Breast epithelium (tissue), 4 donors: ENCODE measurements around the gene ABCC2. TPM values are rescaled to one million over a fixed set of nuclear protein-coding genes. Genes with fewer than 3 reads are reported as not detected.

Source experiments
- DNase-seq, 2 donors: peaks; one replicate each; pipeline ENCODE4 v3.0.0-alpha.2; 2019; ENCODE audit warnings: low spot score in 2 of 2
- H3K27ac ChIP-seq, 2 donors: fragments of 200-600 bp; sonication (generic) in 1 of 2; one replicate each; pipeline ENCODE4 v1.5.1; 2016 to 2019; ENCODE audit warnings: mild to moderate bottlenecking in 1 of 2
- H3K27me3 ChIP-seq, 2 donors: fragments of 200-600 bp; sonication (generic) in 1 of 2; one replicate each; pipeline versions ENCODE4 v1.5.1 to v1.6.0; 2017 to 2019; ENCODE audit warnings: control low read depth in 1 of 2, mild to moderate bottlenecking in 1 of 2
- H3K36me3 ChIP-seq: fragments of 200-600 bp; one replicate; pipeline ENCODE4 v1.5.1; 2019
- H3K4me1 ChIP-seq, 2 donors: fragments of 200-600 bp; sonication (generic); one replicate each; pipeline ENCODE4 v1.5.1; 2016 to 2019; ENCODE audit warnings: control low read depth in 1 of 2
- H3K4me3 ChIP-seq, 3 donors: fragments of 200-600 bp; sonication (generic); 1 replicate in 2 of 3; 2 replicates in 1 of 3; pipeline ENCODE4 v1.5.1; 2016 to 2019; ENCODE audit warnings: mild to moderate bottlenecking in 3 of 3, moderate library complexity in 2 of 3
- H3K9me3 ChIP-seq, 2 donors: fragments of 200-600 bp; sonication (generic) in 1 of 2; one replicate each; pipeline ENCODE4 v1.5.1; 2016 to 2019; ENCODE audit warnings: control low read depth in 1 of 2
- POLR2A ChIP-seq: fragments of 450-650 bp; IDR thresholded peaks from one replicate; pipeline ENCODE4 v1.6.1; 2016; ENCODE audit warnings: antibody characterized with exemption, mild to moderate bottlenecking, moderate library complexity
- POLR2AphosphoS5 ChIP-seq, 3 donors: sonication (generic); formaldehyde crosslinking; IDR thresholded peaks; one replicate each; pipeline ENCODE4 v1.6.1; 2017; ENCODE audit warnings: antibody characterized with exemption in 3 of 3
- intact Hi-C: fragments of 100-400 bp; cut with DNase I; formaldehyde crosslinking; loops from one replicate; pipeline ENCODE4 v1.15.1; 2023; ENCODE audit warnings: low total_unique reads
- total RNA-seq, 3 donors: library from RNA; depleted of rRNA; stranded (reverse); fragments of >200 nt; gene quantifications; one replicate each; pipeline ENCODE4 v1.1.0, GENCODE V29; 2016
- TF ChIP-seq, protein P1 (sequence below), 3 donors: fragments of 450-650 bp; IDR thresholded peaks; one replicate each; pipeline ENCODE4 v1.5.1; 2016 to 2017; ENCODE audit warnings: antibody characterized with exemption in 3 of 3, mild to moderate bottlenecking in 3 of 3, moderate library complexity in 3 of 3

ABCC2 gene
- total RNA-seq, 3 donors from 2014 or later: 2.0 to 3.1 (median 2.1) TPM

DNA sequence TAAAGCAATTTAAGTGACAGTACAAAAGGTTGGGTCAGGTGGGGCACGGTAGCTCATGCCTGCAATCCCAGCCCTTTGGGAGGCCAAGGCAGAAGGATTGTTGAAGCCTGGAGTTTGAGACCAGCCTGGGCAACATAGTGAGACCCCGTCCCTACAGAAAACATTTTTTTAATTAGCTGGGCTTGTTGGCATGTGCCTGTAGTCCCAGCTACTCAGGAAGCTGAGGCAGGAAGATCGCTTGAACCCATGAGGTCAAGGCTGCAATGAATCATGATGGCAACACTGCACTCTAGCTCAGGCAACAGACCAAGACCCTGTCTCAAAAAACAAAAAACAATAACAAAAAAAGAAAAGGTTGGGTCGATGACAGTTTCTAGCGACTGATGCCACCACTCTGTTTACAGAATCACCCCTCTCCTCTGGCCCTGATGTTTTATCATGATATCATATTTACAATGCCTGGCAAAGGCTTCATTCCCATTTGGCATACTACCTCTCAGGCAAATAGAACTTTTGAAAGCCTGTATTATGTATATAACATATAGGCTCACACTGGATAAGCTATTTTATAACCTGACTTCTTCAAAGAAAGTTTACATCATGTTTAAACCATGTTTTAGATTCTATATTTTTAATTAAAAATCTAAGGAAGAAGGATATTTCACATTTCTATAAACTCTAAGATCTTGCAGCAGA, 558 bp upstream of the ABCC2 start:
- intact Hi-C loops: no loop called here
- no peak overlapping the region for H3K4me3 ChIP-seq
- H3K27ac ChIP-seq: no peak overlapping the region
- TF ChIP-seq POLR2AphosphoS5 (IDR thresholded peaks at IDR 0.05): no peak
- no peak for TF ChIP-seq POLR2A
- TF ChIP-seq, protein P1, sequence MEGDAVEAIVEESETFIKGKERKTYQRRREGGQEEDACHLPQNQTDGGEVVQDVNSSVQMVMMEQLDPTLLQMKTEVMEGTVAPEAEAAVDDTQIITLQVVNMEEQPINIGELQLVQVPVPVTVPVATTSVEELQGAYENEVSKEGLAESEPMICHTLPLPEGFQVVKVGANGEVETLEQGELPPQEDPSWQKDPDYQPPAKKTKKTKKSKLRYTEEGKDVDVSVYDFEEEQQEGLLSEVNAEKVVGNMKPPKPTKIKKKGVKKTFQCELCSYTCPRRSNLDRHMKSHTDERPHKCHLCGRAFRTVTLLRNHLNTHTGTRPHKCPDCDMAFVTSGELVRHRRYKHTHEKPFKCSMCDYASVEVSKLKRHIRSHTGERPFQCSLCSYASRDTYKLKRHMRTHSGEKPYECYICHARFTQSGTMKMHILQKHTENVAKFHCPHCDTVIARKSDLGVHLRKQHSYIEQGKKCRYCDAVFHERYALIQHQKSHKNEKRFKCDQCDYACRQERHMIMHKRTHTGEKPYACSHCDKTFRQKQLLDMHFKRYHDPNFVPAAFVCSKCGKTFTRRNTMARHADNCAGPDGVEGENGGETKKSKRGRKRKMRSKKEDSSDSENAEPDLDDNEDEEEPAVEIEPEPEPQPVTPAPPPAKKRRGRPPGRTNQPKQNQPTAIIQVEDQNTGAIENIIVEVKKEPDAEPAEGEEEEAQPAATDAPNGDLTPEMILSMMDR (IDR thresholded peaks at IDR 0.05): no peak
- no peaks in the 10 kb centered on the region for H3K4me1 ChIP-seq
- no peak for DNase-seq
- H3K27me3 ChIP-seq: no peaks in the 10 kb centered on the region
- no peaks in the 10 kb centered on the region for H3K36me3 ChIP-seq
- H3K9me3 ChIP-seq: no peaks in the 10 kb centered on the region

DNA sequence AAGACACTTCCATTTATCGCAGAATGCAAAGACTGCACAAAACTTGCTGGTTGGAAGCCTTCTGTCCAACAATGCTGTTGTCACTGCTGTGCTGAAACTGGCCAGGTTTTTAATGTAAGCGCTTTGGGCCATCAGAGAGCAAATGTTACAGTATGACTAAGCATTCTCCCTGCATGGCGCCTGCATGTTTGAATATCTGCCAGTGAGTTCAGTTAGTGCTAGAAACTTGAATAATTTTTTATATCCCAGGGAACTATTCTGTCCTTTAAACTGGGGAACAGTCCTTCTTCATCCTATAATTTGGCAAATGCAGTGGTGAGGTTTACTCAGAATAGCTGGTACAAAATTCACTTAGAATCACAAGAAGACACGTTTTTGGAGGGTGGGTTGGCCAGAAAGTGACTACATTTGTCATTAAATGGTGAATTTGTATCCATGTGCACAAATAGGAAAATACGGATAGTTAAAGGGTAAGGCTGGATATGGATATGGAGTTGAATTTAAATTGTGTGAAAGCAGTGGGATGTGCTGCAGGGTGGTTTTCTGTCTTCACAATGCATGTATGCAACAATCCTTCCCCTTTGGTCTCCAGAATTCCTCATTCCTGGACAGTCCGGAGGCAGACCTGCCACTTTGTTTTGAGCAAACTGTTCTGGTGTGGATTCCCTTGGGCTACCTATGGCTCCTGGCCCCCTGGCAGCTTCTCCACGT, 1.7 kb downstream of the ABCC2 start:
- no peak for TF ChIP-seq POLR2A
- TF ChIP-seq POLR2AphosphoS5 (IDR thresholded peaks at IDR 0.05): no peak
- TF ChIP-seq, protein P1 (IDR thresholded peaks at IDR 0.05): no peak
- Histone ChIP-seq H3K9me3 (no peaks in the 10 kb centered on the region), H3K36me3 (no peaks in the 10 kb centered on the region), H3K27me3 (no peaks in the 10 kb centered on the region), H3K4me1 (no peaks in the 10 kb centered on the region), H3K4me3 (no peak overlapping the region), H3K27ac (no peak overlapping the region)
- DNase-seq: no peak
- intact Hi-C loops: no loop called here

DNA sequence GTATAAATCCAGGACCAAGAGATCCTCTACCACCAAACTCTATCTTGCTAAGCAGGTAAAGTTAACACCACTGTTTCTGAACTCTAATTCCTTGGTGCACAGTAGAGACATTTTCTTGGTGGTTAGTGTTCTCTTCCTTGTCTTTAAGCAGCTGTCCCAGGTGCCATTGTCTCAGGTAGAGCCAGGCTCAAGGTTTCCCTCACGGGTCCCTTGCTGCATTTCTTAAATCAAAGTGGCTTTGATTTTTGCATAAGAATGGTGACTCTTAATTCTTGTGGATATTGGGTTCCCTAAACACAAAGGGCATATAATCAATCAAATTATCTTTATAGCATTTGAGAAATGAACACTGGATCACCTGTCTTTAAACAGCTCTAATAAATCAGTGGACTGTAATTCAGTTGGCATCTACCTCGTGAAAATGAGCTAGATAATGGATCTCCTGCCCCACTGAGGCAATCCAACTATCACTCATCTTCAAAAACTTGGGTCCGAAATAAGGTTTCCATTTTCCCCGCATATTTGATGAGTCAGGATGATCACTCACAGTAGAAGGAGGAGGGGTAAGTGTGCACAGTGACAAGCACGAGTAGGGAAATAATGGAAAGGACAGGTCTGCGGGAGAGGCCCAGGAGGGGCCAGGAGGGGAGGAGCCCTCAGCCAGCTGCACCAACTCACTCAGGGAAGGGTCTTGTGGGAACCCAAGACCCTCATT, 2.4 kb downstream of the ABCC2 start:
- intact Hi-C loops: no loop called here
- TF ChIP-seq, protein P1 (IDR thresholded peaks at IDR 0.05): no peak
- no peak for TF ChIP-seq POLR2AphosphoS5 (IDR thresholded peaks at IDR 0.05)
- no peak for TF ChIP-seq POLR2A
- H3K9me3 ChIP-seq: no peaks in the 10 kb centered on the region
- H3K4me3 ChIP-seq: no peak overlapping the region
- H3K36me3 ChIP-seq: no peaks in the 10 kb centered on the region
- DNase-seq: no peak
- no peaks in the 10 kb centered on the region for H3K4me1 ChIP-seq
- no peak overlapping the region for H3K27ac ChIP-seq
- no peaks in the 10 kb centered on the region for H3K27me3 ChIP-seq

DNA sequence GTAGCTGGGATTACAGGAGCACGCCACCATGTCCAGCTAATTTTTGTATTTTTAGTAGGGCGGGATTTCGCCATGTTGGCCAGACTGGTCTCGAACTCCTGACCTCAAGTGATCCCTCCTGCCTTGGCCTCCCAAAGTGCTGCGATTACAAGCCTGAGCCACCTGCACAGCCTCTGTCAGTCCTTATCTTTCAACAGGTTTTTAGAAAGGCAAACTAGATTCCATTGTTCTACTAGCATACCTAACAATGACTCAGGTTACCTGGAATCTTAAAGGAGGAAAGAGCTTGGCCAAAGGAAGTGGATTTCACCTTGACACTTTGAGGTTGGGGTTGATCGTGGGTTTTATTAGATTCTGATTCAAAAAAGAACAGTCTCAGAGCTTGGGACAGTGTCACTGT, 3.2 kb downstream of the ABCC2 start:
- H3K4me1 ChIP-seq: no peaks in the 10 kb centered on the region
- no peak overlapping the region for H3K27ac ChIP-seq
- no peaks in the 10 kb centered on the region for H3K36me3 ChIP-seq
- no peak overlapping the region for H3K4me3 ChIP-seq
- no peak for DNase-seq
- H3K27me3 ChIP-seq: no peaks in the 10 kb centered on the region
- intact Hi-C loops: no loop called here
- TF ChIP-seq POLR2AphosphoS5 (IDR thresholded peaks at IDR 0.05): no peak
- no peak for TF ChIP-seq POLR2A
- TF ChIP-seq, protein P1 (IDR thresholded peaks at IDR 0.05): no peak
- no peaks in the 10 kb centered on the region for H3K9me3 ChIP-seq

DNA sequence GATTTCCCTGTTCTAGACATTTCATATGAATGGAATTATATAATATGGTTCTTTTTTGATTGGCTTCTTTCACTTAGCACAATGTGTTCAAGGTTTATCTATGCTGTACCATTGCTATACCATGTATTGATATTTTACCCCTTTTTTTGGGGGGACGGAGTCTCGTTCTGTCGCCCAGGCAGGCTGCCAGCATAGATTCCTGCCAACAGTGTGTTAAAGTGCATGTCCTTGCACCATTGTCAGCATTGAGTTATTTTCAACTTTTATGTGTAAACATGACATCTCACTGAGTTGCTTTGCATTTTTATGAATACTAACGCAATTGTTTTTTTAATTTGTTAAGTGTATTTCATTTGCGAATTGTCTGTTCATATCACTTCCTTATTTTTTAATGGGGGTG, 4.9 kb downstream of the ABCC2 start:
- H3K36me3 ChIP-seq: no peaks in the 10 kb centered on the region
- no peaks in the 10 kb centered on the region for H3K9me3 ChIP-seq
- intact Hi-C loops: no loop called here
- H3K27ac ChIP-seq: no peak overlapping the region
- no peaks in the 10 kb centered on the region for H3K4me1 ChIP-seq
- DNase-seq: no peak
- H3K4me3 ChIP-seq: no peak overlapping the region
- no peaks in the 10 kb centered on the region for H3K27me3 ChIP-seq
- TF ChIP-seq POLR2A (no peak), POLR2AphosphoS5 (IDR thresholded peaks at IDR 0.05) (no peak)
- TF ChIP-seq, protein P1 (IDR thresholded peaks at IDR 0.05): no peak
